Renal cortex interstitium (tissue), 15 donors: Measurements from ENCODE around the gene LRGUK. TPM values are rescaled to one million over a fixed set of nuclear protein-coding genes. Genes with fewer than 3 reads are reported as not detected.
"Not testable (repeated sequence)": the region's sequence is repeated elsewhere in the genome, so short reads cannot be mapped to it uniquely, and the experiment has no call there.

Experiments
- DNase-seq, 11 donors: peaks; one replicate each; pipeline ENCODE4 v3.0.0-alpha.2; 2013; ENCODE audit warnings: low read depth in 9 of 11, low spot score in 4 of 11; ENCODE audit errors: extremely low read depth in 1 of 11
- long read RNA-seq, 16 experiments: transcript quantifications; one replicate each; lab custom pipeline, GENCODE V29; 2026
- polyA plus RNA-seq, 3 donors: library from polyadenylated mRNA; unstranded; fragments of 120-200 nt; gene quantifications; one replicate each; pipeline ENCODE4 v1.2.1, GENCODE V29; 2013; ENCODE audit not compliant: insufficient read length in 3 of 3

Gene LRGUK
- polyA plus RNA-seq = 1 to 10 TPM; 1.2 to 4.2 (median 1.6) TPM
- long read RNA-seq, donor 1 = 0 reads
- long read RNA-seq, donor 2 = 0 reads
- long read RNA-seq, donor 3 = 0 reads
- long read RNA-seq, donor 4 = 0 reads
- long read RNA-seq, donor 5 = 0 reads
- long read RNA-seq, donor 6 = 0 reads
- long read RNA-seq, donor 7 = 0 reads
- long read RNA-seq, donor 8 = 0 reads
- long read RNA-seq, donor 9 = 0 reads
- long read RNA-seq, donor 10 = 0 reads
- long read RNA-seq, donor 11 = 0 reads
- long read RNA-seq, donor 12 = 0 reads
- long read RNA-seq, donor 13 = 0 reads
- long read RNA-seq, donor 14 = 0 reads
- long read RNA-seq, donor 15 = 0 reads
- long read RNA-seq, donor 16 = 0 reads

GRCh38 chr7:134126966-134127848 is at the start of gene LRGUK:
TSS of gene LRGUK (plus strand) at chr7:134127340. CDS start at chr7:134127368, 28 bp downstream.
- DNase-seq = peak; percentile 60 to 86 (median 78)

GRCh38 chr7:134077560-134077959 is 49.6 kb upstream of the LRGUK start:
- not testable (repeated sequence) for DNase-seq

- no peak for DNase-seq
These were observed 48.1 kb upstream of the LRGUK start for GRCh38 chr7:134078991-134079390.

- no peak for DNase-seq
These were observed 45.4 kb upstream of the LRGUK start for GRCh38 chr7:134081695-134082094.

- DNase-seq = no peak
These were observed 43.2 kb upstream of the LRGUK start for GRCh38 chr7:134083766-134084487.

- no peak for DNase-seq
These were observed 42.5 kb upstream of the LRGUK start for GRCh38 chr7:134084488-134085144.

- DNase-seq = no peak
These were observed 41.8 kb upstream of the LRGUK start for GRCh38 chr7:134085311-134085710.

GRCh38 chr7:134086998-134087735 is 40.0 kb upstream of the LRGUK start:
- DNase-seq = no peak

GRCh38 chr7:134088199-134088598 is 38.9 kb upstream of the LRGUK start:
- no peak for DNase-seq

GRCh38 chr7:134089446-134089845 is 37.7 kb upstream of the LRGUK start:
- DNase-seq = no peak

GRCh38 chr7:134098072-134098471 is 29.1 kb upstream of the LRGUK start:
- DNase-seq = no peak

- no peak for DNase-seq
These were observed 25.4 kb upstream of the LRGUK start for GRCh38 chr7:134101716-134102115.

- DNase-seq = no peak
These were observed 23.0 kb upstream of the LRGUK start for GRCh38 chr7:134104166-134104565.

GRCh38 chr7:134105841-134106240 is 21.3 kb upstream of the LRGUK start:
- no peak for DNase-seq

GRCh38 chr7:134108802-134109201 is 18.3 kb upstream of the LRGUK start:
- DNase-seq = no peak

GRCh38 chr7:134113655-134114054 is 13.5 kb upstream of the LRGUK start:
- no peak for DNase-seq

- DNase-seq = no peak
These were observed 12.1 kb upstream of the LRGUK start for GRCh38 chr7:134114992-134115391.

- DNase-seq = no peak
These were observed 6.7 kb upstream of the LRGUK start for GRCh38 chr7:134120405-134120804.
